ENCODE results near the gene JARID2.

GRCh38 chr6:15562977-15563376 lies 317.1 kb downstream of the JARID2 start:
- no peak for TF ChIP-seq CTCF (IDR thresholded peaks at IDR 0.05)
- no peak for TF ChIP-seq E2F1 (CRISPR knock-in tag; IDR thresholded peaks at IDR 0.05)
- TF ChIP-seq RELA (CRISPR knock-in tag; IDR thresholded peaks at IDR 0.05; ENCODE audit: borderline replicate concordance): no peak
- no peak for TF ChIP-seq TP53 (CRISPR knock-in tag; IDR thresholded peaks at IDR 0.05)
- TF ChIP-seq GRHL2 (CRISPR knock-in tag; IDR thresholded peaks at IDR 0.05; ENCODE audit: insufficient replicate concordance, severe bottlenecking): no peak
- no peak for TF ChIP-seq ZNF138 (CRISPR knock-in tag; conservative IDR thresholded peaks at IDR 0.05)
- no peak for TF ChIP-seq ZNF232 (CRISPR knock-in tag; IDR thresholded peaks at IDR 0.05)
- no peak for TF ChIP-seq PRDM15 (CRISPR knock-in tag; IDR thresholded peaks at IDR 0.05)

All from WTC11 (cell line).